Daoy (cell line): Measurements from ENCODE around the gene NHLRC2. TPM values are rescaled to one million over a fixed set of nuclear protein-coding genes. Genes with fewer than 3 reads are reported as not detected.

ENCODE experiments used
- DNase-seq: peaks from one replicate; pipeline ENCODE4 v3.0.0-alpha.2; 2015; ENCODE audit warnings: low read depth
- total RNA-seq: library from RNA; depleted of rRNA; stranded (reverse); fragments of >200 nt; shearing (Covaris generic); gene quantifications from 2 replicates; pipeline ENCODE4 v1.2.3, GENCODE V29; 2014

NHLRC2 gene
- total RNA-seq, 1 experiment from 2014 or later, result 7.3 TPM

DNA sequence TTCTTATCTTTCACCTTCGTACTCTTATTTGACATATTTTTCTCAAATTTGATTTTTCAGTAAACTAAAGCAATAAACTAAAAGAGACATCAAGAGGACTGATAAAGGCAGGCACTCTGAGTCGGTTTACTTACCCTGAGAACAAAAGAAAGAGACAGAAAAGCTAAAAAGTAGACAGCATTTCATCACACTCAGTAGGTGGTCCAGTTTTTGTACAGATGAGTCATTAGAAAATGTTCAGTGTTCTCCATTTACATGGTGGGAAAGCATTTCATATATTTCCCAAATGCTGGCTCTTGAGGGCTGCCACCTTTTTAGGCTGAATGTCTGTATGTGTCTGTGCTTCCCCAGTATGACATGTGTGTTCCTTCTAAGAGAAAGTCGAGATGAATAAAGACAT is 52.7 kb downstream of the NHLRC2 start:
- peak; percentile 27 for DNase-seq

DNA sequence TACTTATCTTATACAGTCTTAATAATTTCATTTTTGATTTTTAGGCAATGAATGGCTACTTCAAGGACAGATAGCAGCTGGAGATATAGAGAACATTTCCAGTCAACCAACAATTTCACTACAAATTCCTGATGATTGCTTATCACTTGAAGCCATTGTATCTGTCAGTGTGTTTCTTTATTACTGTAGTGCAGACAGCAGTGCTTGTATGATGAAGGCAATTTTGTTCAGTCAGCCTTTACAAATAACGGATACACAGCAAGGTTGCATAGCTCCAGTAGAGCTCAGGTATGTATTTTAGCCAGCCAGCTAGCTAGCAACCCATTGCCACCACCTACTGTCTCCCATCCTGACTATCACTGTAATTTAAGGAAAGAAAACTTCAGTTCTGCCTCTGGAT is 53.8 kb downstream of the NHLRC2 start:
- DNase-seq, result no peak

DNA sequence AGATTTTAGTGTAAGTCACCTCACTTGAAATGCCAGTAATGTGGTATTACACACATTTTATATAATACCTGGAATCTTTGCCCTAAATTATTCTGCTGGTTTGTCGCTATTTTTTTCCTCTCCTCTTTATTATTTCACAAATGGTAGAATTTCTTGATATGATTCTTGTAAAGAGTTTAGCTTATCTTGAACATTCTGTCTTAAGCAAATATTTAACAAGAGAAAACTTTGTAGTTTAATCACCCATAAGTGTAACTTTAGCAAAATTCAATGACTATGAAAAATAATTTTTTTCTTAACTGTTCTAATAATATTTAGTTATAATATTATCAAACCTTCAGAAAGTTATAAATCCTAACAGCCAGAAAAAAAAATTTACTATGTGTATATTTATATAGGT is 56.7 kb downstream of the NHLRC2 start:
- DNase-seq, result no peak

DNA sequence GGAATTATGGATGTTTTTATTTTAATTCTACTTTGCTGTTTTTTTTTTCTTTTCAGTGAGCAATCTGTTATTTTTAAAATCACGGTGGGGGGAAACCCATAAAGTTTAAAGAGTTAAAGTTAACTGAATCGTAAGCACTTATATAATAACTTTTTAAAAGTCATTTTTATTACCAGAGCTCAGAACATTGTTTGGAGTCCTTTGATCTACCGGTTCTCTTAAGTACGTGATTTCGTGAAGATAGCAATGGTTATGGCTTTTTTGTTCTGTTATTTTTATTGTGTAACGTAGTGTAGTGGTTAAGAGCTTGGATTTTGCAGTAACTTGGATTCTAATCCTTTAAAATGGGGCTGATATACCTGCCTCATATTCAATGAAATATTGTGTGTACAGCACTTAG is 57.4 kb downstream of the NHLRC2 start:
- no peak for DNase-seq

DNA sequence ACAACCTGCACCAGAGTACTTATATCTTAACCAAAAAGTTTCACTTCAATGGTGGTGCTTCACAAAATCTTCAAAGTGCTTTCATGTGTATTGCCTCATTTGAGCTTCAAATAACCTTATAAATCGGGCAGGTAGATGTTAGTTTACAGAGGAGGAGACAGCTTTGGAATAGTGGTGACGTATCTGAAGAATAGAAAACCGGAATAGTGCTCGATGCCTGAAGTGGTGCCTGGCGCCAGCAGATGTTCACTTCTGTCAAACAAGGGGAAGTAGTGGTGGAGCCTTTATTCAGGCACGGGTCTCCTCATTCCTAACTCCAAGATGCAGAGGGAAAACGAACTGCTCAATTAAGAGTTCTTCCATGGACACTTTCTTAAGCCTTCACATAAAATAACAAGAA is 58.1 kb downstream of the NHLRC2 start:
- no peak for DNase-seq

DNA sequence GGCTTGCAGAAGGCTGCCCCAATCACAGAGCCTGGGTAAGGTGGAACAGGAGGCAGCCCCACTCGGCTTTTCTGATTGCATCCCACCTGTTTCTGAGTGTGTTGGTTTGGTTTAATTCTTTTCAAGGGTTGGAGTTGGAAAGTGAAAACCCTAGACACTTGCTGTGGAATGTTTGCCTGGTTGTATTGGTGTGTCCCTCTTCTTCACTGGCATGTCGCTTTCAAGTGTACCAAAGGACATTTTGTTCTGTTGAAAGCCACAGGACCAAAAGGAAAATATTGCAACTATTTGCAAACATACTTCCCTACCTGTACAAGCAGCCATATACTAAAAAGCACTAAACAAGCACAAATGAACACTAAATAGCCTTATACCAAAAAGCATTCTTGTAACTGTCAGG is 60.5 kb downstream of the NHLRC2 start:
- no peak for DNase-seq

DNA sequence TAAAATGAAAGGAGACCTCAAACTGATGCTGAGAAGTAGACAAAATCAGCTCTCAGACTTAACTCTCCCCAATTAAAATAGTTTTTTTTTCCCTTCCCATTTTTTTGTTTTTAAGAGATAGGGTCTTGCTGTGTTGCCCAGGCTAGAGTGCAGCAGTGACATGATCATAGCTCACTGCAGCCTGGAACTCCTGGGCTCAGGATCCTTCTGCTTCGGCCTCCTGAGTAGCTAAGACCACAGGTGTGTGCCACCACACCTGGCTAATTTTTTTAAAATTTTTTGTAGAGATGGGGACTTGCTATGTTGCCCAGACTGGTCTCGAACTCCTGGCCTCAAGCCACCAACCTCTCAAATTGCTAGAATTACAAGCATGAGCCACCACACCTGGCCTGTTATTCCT is 61.1 kb downstream of the NHLRC2 start:
- DNase-seq, result no peak

DNA sequence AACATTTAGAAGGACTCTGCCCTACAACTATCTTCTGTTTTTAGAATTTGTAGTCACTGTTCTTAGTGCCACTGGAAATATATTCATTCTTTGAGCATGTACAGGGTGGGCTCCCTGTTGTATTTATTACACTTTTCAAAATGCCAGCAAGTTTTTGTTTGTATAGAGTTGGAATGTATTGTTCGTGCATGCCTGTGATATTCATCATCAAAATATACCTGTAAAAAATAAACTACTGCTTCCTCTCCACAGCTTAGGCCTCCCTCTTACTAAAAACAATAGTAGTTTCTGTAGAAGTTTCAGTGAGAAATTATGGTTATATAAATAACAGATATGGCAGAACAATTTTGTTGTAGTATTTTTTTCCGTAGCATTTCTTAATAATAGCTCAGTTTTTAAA is 61.6 kb downstream of the NHLRC2 start:
- no peak for DNase-seq

DNA sequence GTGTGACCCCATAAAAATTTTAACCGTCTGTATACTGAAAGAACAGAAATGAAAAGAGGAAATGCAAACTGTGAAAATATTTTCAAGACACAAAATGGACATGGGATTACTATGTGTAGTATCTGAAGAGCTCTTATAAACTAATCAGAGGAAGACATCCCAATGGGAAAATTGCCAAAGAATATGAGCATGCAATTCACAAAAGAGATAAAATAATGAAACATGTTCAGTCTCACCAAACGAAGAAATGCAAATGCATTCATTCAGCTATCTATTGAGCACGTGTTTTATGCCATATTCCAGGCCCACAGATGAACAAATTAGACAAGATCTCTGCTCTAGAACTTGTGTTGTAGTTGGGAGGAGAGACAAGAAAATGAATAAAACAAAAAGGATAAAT is 63.2 kb downstream of the NHLRC2 start:
- no peak for DNase-seq

DNA sequence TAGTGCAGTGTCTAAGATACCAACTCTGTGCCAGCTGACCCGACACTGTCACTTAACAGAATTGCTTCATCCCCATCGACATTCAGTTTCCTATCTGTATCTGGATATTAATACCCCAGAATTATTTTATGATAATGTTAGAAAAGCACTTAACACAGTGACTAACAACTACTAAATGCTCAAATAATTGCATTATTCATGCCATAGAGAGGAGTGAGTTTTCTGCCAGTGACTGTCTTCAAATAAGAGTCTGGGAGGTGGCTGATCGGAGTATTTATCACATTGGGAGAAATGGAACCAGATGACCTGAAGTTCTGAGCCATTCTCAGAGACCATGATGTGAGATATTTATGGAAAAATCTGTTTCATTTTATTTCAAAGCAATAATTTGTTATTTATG is 65.7 kb downstream of the NHLRC2 start:
- no peak for DNase-seq

DNA sequence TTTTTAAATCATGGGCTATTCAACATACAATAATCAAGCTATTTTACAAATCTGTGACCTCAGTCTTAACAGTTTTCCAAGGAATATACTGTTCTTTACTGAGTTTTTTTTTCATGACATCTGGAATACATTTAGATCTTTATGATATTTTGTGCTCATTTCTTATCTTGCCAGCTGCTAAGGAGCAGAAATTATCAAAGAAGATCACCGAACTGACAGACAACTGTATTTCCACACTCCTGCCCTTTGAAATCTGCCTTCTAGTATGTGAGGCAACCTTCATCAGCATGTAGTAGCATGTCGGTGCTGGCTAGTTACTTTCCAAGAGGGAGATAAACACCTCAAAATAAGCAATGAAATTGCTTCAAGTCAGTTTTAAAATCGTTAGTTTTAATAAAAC is 66.4 kb downstream of the NHLRC2 start:
- DNase-seq, result no peak

DNA sequence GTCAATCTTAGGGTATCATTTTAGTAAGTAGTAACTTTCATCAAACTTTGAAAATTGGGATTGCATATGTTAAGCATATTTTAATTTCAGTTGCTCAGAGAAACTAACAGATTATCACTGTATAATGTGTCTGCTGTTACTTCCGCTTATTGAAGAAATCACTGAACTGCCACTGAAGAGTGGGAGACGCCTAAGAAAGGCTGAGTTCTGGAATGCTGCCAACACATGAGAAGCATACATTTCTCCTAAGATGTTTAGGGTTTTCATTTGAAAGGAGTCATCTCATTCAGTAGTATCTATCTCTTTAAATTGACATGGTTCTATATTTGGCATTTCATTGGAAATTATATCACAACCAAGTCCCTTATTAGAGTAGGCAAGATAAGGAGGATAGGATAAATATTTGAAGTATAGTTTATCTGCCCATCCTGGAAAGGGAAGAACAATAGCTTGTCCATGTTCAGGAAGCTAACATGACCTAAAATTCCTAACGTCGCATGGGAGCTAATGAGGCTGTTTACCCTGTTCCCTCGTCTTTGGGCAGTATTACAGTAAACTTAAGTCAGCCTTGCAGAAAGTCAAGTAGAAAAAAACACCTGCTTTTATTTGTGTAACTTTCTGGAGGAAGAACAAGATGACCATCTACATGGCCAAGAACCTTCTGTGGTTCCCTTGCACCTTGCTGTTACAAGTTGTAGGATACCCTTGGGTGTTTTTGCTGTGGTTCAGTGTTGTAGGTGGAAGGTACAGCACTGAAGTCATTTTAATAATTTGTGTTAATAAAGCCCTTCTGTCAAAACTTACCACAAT is 67.3 kb downstream of the NHLRC2 start:
- no peak for DNase-seq

DNA sequence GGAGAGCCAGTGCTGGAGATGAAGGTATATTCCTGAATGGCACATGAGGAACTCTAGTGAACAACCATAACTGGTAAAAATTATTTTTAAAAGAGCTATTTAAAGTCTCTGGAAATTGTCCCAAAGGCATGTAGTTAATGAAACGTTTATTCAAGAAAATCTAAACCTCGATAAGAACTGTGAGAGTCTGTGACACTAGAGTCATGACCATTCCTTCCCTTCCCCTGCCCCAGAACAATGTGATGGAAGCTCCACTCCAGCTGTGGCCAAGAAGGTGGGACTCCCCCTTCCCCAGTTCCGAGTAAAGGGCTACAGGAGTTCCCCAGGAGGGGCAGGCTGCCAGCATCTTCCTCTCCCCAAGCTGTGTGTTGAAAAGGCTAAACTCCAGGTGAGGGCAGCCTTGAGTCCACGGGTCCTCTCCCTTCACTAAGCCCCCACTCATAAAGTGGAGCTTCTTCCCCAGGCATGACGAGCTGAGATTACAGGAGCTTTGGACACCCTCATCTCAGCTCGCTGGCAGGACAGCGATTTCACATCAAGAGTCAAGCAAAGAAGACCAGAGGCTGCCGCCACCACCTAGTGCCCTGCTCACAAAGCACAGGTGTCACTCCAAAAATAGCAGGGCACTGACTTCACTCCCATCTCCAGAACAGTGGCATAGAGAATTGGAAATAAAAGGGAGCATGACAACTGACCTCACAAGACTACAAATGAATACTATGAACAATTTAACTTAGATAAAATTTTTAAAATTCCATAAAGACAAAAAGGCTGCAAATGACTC is 68.5 kb downstream of the NHLRC2 start:
- DNase-seq, result no peak

DNA sequence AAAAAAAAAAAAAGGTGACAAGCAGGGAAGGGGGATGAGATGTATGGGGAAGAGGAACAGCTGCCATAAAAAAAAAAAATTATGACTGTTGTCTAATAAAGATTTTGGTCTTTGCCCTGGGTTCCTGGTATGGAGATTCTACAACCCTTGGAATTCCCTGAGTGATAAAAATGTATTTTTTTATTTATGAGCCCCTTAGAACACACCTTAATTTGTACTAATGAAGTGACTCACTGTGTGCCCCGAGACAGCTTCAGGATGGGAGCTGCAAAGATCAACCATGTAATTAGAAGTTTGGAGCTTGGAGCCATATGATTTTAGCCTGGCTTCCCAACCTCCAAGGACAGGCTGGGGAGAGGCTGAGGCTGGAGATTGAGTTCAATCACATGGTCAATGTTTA is 69.7 kb downstream of the NHLRC2 start:
- no peak for DNase-seq

DNA sequence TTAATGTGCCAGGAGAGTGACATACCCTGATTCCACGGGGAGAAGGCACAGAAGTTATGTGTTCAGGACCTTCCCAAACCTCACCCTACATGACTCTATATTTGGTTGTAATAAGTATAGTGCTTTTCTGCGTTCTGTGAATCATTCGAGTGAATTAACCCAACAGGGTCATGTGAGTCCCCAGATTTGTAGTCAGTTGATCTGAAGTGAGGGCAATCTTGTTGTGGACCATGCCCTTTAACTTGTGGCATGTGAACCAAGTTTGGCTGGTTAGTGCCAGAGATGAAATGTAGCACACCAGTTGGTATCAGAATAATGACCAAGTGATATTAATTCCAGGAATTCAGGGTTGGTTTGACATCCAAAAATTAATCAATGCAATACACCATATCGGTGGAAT is 70.2 kb downstream of the NHLRC2 start:
- no peak for DNase-seq

DNA sequence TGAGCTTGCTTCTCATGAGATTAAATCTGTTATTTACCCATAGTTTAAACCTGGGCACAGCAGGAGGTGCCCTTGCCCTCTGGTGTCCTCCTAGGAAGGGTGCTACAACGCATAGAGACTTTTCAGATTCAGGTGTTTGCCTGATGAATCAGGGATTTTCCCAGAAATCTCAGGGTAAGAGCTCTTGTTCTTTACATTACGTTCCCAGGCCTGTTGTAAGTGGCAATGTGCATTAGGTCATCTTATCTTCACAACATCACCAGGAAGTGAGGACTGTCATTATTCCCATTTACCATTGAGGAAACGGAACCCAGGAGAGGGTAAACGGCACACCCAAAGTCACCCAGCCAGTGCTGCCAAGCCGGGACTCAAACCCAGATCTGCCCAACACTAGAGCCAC is 73.0 kb downstream of the NHLRC2 start:
- no peak for DNase-seq

DNA sequence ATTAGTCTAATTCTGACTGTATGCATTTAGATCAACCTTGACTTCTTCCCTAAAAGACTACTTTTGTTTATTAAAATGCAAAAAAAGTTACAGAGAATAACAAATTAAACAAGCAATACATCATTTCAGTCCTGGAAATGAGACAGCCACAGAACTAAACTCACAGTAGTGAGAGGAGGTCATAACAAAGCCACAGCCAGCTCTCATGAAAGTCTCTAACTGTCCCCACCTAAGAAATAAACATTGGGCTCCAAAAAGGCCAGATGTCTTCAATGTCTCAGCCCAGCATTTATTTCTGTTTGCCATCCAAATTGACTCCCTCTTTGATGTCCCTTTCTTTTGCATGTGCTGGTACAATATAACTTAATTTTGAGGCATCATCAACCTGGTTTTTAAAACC is 74.4 kb downstream of the NHLRC2 start:
- DNase-seq, result no peak

DNA sequence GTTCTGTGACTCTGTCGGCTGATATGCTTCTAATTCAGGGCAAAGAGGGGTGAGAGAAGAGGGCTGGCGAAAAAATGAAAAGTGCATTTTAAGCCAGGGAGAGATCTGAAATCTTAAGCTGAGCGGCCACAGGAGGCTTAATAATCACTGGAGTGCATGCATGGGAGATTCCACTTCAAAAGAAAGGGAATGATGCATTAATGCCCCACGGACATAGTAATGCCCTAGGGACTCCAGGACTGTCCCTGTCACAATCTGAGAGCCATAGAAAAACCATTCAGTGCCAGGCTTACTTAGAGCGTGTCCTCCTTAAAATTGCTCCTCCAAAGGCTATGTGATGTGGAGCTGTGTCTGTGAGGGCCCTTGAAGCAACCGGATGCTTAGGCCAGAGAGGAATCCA is 75.1 kb downstream of the NHLRC2 start:
- DNase-seq, result no peak

DNA sequence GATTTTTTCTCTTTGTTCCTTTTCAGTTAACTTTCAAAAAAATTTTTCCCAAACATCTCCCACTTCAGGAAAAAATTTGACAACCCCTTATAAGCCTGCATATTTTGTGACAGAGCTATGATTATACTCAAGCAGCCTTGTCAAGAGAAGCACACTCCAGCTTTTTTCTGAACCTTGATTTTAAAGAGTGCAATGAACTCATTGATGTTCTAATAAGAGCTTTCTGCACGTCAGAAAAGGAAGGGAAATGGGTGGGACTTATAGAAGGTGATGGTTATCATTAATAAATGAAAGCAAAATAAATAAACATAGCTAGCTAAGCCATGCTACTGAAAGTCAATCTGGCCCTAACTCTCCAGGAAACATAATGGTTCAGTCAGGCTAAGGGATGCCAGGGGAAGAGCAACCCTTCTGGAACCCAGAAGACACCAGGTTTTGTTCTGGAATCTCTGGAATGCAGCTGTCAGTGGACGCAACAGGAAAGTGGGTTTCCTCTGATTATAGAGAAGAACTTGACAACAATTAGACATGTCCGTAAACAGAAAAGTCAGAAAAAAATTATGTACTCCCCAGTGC is 76.1 kb downstream of the NHLRC2 start:
- DNase-seq, result no peak

DNA sequence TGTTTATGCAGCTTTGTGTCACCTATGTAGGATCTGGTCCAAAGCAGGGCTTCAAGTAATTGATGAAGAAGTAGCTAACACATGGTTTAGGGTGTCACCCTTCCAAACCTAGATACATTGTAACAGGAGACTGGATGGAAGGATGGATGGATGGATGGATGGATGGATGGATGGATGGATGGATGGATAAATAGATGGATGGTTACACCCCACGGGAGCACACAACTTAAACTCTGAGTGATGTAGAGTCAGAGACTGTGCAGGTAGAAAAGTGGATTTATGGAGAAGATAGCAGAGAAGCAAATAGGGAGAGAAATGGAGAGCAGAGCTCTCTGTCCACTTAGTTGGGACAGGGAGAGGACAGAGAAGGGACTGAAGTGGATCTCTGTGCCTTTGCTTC is 78.4 kb downstream of the NHLRC2 start:
- DNase-seq, result no peak

DNA sequence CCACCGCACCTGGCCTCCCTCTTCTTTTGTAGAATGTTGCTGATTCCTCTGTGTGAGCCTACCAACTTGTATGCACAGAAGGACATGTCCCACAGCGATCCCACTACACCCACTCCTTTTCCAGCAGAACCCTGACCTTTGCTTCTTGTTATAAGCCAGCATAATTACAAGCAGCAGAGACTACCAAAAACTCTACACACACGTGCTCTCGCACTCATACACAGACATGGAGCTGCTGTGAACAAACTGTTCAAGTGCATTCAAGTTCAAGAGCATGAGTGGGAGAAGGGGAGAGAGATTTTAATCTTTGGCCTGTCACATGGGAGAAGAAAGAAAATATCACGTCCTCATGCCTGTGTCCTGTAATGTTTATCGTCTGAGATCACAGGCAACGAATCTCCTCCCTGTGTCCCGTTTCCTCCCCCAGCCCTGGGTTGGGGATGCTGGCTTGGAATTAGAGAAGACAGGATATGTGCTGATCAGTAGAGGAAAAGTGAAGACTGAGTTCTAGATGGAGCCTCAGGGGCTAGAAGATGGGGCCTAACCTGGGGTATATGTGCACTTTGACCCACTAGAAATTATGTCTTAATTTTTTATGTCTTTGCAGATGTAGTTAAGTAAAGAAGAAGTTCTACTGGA is 79.6 kb downstream of the NHLRC2 start:
- DNase-seq, result no peak

DNA sequence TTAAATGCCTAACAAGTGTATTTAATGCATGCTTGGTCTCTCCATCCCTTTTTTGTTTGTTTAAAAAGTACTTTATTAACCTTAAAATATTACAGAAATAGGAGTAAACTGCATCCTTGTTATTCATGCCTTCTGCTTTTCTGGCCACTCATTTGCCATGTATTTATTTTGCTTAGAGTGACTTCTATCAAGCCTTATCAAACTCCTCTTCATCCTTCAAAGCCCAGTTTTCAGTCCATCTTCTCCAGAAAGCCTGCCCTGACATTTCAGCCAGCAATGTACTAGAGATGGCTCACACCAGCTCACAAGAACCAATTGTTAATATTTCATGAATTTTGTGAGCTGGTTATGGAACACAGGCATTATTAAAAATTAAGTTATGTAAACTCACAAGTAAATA is 82.8 kb downstream of the NHLRC2 start:
- DNase-seq, result no peak

DNA sequence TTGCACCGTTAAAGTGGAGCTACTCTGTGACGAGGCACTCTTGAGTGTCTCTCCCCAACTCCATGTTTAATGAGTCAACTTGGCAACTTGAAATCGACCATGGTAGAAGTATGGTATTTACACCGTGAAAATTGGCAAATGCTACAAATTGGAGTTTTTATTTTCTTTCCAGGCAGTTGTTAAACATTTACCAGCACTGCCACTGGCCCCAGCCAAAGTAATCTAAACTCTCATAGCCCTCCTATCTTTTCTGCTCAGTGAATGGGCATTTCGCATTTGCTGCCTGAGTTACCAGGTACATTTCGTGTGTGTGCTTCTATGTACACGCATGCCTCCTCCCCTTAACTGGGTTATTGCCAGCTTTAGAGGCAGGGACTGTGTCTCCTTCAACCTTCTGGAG is 83.3 kb downstream of the NHLRC2 start:
- DNase-seq, result no peak
